Adrenal gland (tissue), 12 donors: ENCODE data around the gene RIMBP2. TPM values are rescaled to one million over a fixed set of nuclear protein-coding genes. Genes with fewer than 3 reads are reported as not detected.

Experiments
- DNase-seq, 7 donors: peaks; one replicate each; pipeline ENCODE4 v3.0.0-alpha.2; 2019 to 2020
- H3K27ac ChIP-seq, 5 donors: fragments of 200-600 bp; sonication (generic) in 4 of 5; 1 replicate in 3 of 5; 2 replicates in 2 of 5; pipeline versions ENCODE4 v1.5.1 to v1.8.0; 2016 to 2020; ENCODE audit warnings: mild to moderate bottlenecking in 1 of 5
- H3K27me3 ChIP-seq: fragments of 200-600 bp; 2 replicates; pipeline ENCODE4 v1.8.0; 2021
- H3K36me3 ChIP-seq, 2 donors: fragments of 200-600 bp; replicated peaks in 1 of 2; 1 replicate in 1 of 2; 2 replicates in 1 of 2; pipeline versions ENCODE4 v1.5.1 to v1.8.0; 2018 to 2022
- H3K4me1 ChIP-seq, 2 donors: fragments of 200-600 bp; replicated peaks in 1 of 2; 1 replicate in 1 of 2; 2 replicates in 1 of 2; pipeline versions ENCODE4 v1.5.1 to v1.8.0; 2018 to 2021
- H3K4me3 ChIP-seq, 4 donors: fragments of 200-600 bp; sonication (generic) in 3 of 4; one replicate each; pipeline ENCODE4 v1.5.1; 2016 to 2018
- H3K9me3 ChIP-seq, 3 donors: fragments of 200-600 bp; sonication (generic) in 1 of 3; replicated peaks in 1 of 3; 1 replicate in 2 of 3; 2 replicates in 1 of 3; pipeline versions ENCODE4 v1.5.1 to v1.8.0; 2016 to 2021
- POLR2A ChIP-seq, 2 donors: fragments of 450-650 bp; IDR thresholded peaks; one replicate each; pipeline ENCODE4 v1.6.1; 2017; ENCODE audit warnings: antibody characterized with exemption in 2 of 2, mild to moderate bottlenecking in 2 of 2, moderate library complexity in 1 of 2
- WGBS, 4 donors: extraction: QIAGEN DNeasy Blood & Tissue Kit in 2 of 4; methylation state at CpG; one replicate each; pipeline versions ENCODE4 v1.1.5 to v1.1.7; 2013 to 2017; 5-methylcytosine and 5-hydroxymethylcytosine counted together
- intact Hi-C, 2 donors: fragments of 100-400 bp; cut with DNase I; formaldehyde crosslinking; loops; one replicate each; pipeline versions ENCODE4 v1.14.1 to v1.15.0; 2022 to 2023
- polyA plus RNA-seq, 3 donors: library from polyadenylated mRNA; stranded (reverse); fragments of 200-250 nt in 2 of 3; fragments of 350-450 nt in 1 of 3; fragmentation: Illumina TruSeq in 1 of 3; extraction: RNeasy Lipid Tissue Mini Kit (QIAGEN cat#74804) in 1 of 3; gene quantifications; one replicate each; pipeline ENCODE4 v1.2.3, GENCODE V29; 2013 to 2014
- total RNA-seq, 9 donors: library from RNA; depleted of rRNA in 4 of 9; stranded (reverse); fragments of >200 nt in 4 of 9; fragments of 120-200 nt in 1 of 9; fragmentation: NEBNext Ultra II Directional in 1 of 9; extraction: Animal tissue kit (Norgen Biotek cat#: 25700) in 1 of 9; gene quantifications; one replicate each; pipeline versions ENCODE4 v1.1.0 to v1.2.4, GENCODE V29; 2013 to 2023
- TF ChIP-seq, protein P1 (sequence below), 6 experiments: fragments of 450-650 bp in 4 of 6; fragments of 200-600 bp in 2 of 6; sonication (generic) in 1 of 6; IDR thresholded peaks; 1 replicate in 5 of 6; 2 replicates in 1 of 6; pipeline versions ENCODE4 v1.5.1 to v1.8.0; 2016 to 2021; ENCODE audit warnings: antibody characterized with exemption in 6 of 6, mild to moderate bottlenecking in 2 of 6, moderate library complexity in 1 of 6
- donor health status: healthy with polysubstance abuse.
- donor health status: Bipolar disorder and iron deficiency.
- donor health status: DM: yes; HTN: yes; CAD: no.
- donor health status: DM: no; HTN: no; CAD: no.
- donor health status: DM: no; HTN: no; CAD: no.
- donor health status: DM: yes; HTN: yes; CAD: no.

The RIMBP2 gene
- total and polyA plus RNA-seq, 12 donors: 0.18 to 23.9 (median 6.3) TPM; not detected in 2

DNA sequence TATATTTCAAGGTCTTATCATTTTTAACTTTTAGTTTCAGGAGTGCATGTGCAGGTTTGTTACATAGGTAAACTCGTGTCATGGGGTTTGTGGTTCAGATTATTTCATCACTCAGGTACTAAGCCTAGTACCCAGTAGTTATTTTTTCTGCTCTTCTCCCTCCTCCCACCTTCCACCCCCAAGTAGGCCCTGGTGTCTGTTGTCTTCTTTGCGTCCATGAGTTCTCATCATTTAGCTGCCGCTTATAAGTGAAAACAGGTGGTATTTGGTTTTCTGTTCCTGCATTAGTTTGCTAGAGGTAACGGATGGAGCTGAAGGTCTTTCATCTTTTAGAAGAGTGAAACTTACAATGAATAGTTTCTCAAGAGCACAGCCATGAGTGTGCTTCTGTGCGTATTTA, 354.0 kb downstream of the RIMBP2 start:
- TF ChIP-seq, protein P1, sequence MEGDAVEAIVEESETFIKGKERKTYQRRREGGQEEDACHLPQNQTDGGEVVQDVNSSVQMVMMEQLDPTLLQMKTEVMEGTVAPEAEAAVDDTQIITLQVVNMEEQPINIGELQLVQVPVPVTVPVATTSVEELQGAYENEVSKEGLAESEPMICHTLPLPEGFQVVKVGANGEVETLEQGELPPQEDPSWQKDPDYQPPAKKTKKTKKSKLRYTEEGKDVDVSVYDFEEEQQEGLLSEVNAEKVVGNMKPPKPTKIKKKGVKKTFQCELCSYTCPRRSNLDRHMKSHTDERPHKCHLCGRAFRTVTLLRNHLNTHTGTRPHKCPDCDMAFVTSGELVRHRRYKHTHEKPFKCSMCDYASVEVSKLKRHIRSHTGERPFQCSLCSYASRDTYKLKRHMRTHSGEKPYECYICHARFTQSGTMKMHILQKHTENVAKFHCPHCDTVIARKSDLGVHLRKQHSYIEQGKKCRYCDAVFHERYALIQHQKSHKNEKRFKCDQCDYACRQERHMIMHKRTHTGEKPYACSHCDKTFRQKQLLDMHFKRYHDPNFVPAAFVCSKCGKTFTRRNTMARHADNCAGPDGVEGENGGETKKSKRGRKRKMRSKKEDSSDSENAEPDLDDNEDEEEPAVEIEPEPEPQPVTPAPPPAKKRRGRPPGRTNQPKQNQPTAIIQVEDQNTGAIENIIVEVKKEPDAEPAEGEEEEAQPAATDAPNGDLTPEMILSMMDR (IDR thresholded peaks at IDR 0.05): no peak
- no peak for TF ChIP-seq POLR2A (IDR thresholded peaks at IDR 0.05)

DNA sequence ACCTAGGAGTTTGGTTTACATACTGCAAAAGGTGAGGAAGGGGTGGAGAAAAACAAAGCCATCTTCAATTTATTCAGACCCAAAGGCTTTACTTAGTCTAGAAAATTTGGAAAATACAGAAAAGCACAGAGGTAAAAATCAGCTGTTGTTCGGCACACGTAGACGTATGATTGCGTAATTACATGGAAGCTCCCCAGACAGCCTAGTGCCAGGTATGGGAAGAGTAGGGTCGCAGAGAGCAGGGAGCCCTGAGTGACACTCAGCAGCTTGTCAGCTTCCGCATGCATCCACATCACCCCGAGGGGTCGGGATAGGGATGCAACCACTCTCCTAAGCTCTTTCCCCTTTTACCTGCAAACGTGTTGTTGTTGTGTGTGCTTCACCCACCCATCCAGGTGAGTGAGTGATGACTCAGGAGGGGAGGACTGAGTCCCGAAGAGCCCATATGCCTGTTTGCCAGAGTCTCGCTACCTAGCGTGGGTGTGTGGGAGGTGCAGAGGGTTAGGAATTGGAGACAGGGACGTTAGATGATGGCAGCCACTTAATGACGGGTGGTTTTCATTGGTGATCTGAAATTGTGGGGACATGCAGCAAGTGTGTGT, 358.3 kb downstream of the RIMBP2 start:
- Histone ChIP-seq H3K27ac (no peak overlapping the region), H3K9me3 (no peaks in the 10 kb centered on the region), H3K4me3 (no peak overlapping the region), H3K4me1 (no peaks in the 10 kb centered on the region), H3K27me3 (no peaks in the 10 kb centered on the region), H3K36me3 (no peaks in the 10 kb centered on the region)
- WGBS, 4 donors: 57 to 65% (median 60%) methylated on average over 14 of the region's 14 CpGs
- TF ChIP-seq, protein P1 (IDR thresholded peaks at IDR 0.05): no peak
- TF ChIP-seq POLR2A (IDR thresholded peaks at IDR 0.05): no peak
- intact Hi-C loops: no loop called here
- DNase-seq: no peak

More for the DNA sequence above, 354.0 kb downstream of the RIMBP2 start:
- no peak for DNase-seq
- Histone ChIP-seq H3K27me3 (no peaks in the 10 kb centered on the region), H3K4me3 (no peak overlapping the region), H3K9me3 (no peaks in the 10 kb centered on the region), H3K27ac (no peak overlapping the region), H3K4me1 (no peaks in the 10 kb centered on the region), H3K36me3 (no peaks in the 10 kb centered on the region)
- 69 to 85% (median 76%) methylated on average over 5 of the region's 5 CpGs for WGBS, 4 donors
- intact Hi-C loops: no loop called here

DNA sequence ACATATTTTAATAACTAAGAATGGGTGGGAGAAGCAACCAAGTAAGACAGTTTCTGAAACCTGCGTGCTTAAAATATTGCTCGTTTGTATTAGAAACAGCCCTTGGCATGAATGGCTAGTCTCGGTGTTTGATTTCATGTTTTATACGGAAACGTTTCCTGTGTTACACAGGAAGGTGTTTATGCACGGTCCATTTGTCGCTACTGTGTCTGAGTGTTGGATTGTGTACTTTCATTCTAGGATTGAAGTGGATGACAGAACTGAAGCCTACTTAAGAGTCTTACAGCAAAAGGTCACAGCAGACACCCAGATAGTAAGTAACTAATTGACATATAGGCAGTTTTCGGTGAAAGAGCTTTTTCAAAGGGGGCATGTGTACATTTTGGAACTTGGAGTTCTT, 358.9 kb downstream of the RIMBP2 start:
- no peaks in the 10 kb centered on the region for H3K27me3 ChIP-seq

DNA sequence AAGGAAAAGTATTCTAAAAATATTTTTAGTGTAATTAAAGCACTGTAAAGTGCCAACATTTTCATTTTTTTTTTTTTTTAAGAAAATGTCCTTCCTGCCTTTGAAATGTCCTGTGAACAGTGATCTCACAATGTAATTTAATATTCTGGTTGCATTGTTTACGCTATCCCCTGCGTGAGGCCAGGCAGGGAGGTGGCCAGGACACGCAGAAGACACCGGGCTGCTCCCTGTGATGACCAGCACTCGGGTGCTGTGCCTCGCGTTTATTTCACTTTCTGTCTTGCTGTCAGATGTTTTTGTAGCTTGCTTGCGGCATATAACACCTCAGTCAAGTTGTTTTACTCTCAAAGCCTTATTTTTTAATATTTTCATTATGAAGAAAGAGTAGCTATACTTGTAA, 359.9 kb downstream of the RIMBP2 start:
- H3K36me3 ChIP-seq: no peaks in the 10 kb centered on the region
- no peaks in the 10 kb centered on the region for H3K9me3 ChIP-seq
- no peak for DNase-seq
- H3K4me1 ChIP-seq: no peaks in the 10 kb centered on the region
- 52 to 59% (median 57%) methylated on average over 8 of the region's 8 CpGs for WGBS, 4 donors
- TF ChIP-seq, protein P1 (IDR thresholded peaks at IDR 0.05): no peak
- TF ChIP-seq POLR2A (IDR thresholded peaks at IDR 0.05): no peak
- no peak overlapping the region for H3K4me3 ChIP-seq
- H3K27ac ChIP-seq: no peak overlapping the region
- intact Hi-C loops: no loop called here
- no peaks in the 10 kb centered on the region for H3K27me3 ChIP-seq

More for the DNA sequence above, 358.9 kb downstream of the RIMBP2 start:
- intact Hi-C loops: no loop called here
- Histone ChIP-seq H3K9me3 (no peaks in the 10 kb centered on the region), H3K36me3 (no peaks in the 10 kb centered on the region), H3K4me1 (no peaks in the 10 kb centered on the region), H3K27ac (no peak overlapping the region), H3K4me3 (no peak overlapping the region)
- no peak for TF ChIP-seq POLR2A (IDR thresholded peaks at IDR 0.05)
- TF ChIP-seq, protein P1 (IDR thresholded peaks at IDR 0.05): no peak
- 71 to 79% (median 74%) methylated on average over 8 of the region's 8 CpGs for WGBS, 4 donors
- no peak for DNase-seq
